CD14-positive monocyte (primary cell): ENCODE data around the gene ROBO3. TPM values are rescaled to one million over a fixed set of nuclear protein-coding genes. Genes with fewer than 3 reads are reported as not detected.

Experiments
- DNase-seq, 3 donors: peaks; one replicate each; pipeline ENCODE4 v3.0.0-alpha.2; 2011 to 2022
- H2AFZ ChIP-seq: 2 replicates; pipeline ENCODE4 v1.6.0; 2012; ENCODE audit warnings: mild to moderate bottlenecking, low read depth, low read length, inconsistent platforms; ENCODE audit not compliant: insufficient read depth, poor library complexity, severe bottlenecking
- H3K27ac ChIP-seq, 2 donors: 1 replicate in 1 of 2; 2 replicates in 1 of 2; pipeline ENCODE4 v1.5.1; 2012 to 2013; ENCODE audit warnings: low read length in 2 of 2, control low read depth in 1 of 2, inconsistent platforms in 1 of 2, low read depth in 1 of 2, mild to moderate bottlenecking in 1 of 2
- H3K27me3 ChIP-seq, 2 donors: one replicate each; pipeline versions ENCODE4 v1.6.0 to v1.6.1; 2011 to 2013; ENCODE audit warnings: low read length in 2 of 2; ENCODE audit not compliant: control insufficient read depth in 2 of 2, insufficient read depth in 2 of 2
- H3K36me3 ChIP-seq, 2 donors: replicated peaks in 1 of 2; 1 replicate in 1 of 2; 2 replicates in 1 of 2; pipeline versions ENCODE4 v1.5.1 to v1.6.1; 2012 to 2013; ENCODE audit warnings: low read length in 2 of 2, control low read depth in 1 of 2, inconsistent platforms in 1 of 2, mild to moderate bottlenecking in 1 of 2; ENCODE audit not compliant: insufficient read depth in 2 of 2, control insufficient read depth in 1 of 2
- H3K4me1 ChIP-seq, 2 donors: 1 replicate in 1 of 2; 2 replicates in 1 of 2; pipeline versions ENCODE4 v1.5.1 to v1.6.1; 2012 to 2013; ENCODE audit warnings: low read length in 2 of 2, control low read depth in 1 of 2, inconsistent platforms in 1 of 2, mild to moderate bottlenecking in 1 of 2, moderate library complexity in 1 of 2; ENCODE audit not compliant: insufficient read depth in 2 of 2, control insufficient read depth in 1 of 2
- H3K4me2 ChIP-seq: replicated peaks from 2 replicates; pipeline ENCODE3; 2012; ENCODE audit warnings: low read length, moderate library complexity, mild to moderate bottlenecking; ENCODE audit not compliant: poor library complexity, severe bottlenecking; ENCODE audit errors: extremely low read depth
- H3K4me3 ChIP-seq, 3 experiments: fragments of 200-600 bp in 1 of 3; sonication (generic) in 1 of 3; replicated peaks in 1 of 3; 1 replicate in 2 of 3; 2 replicates in 1 of 3; pipeline ENCODE4 v1.5.1; 2011 to 2013; ENCODE audit warnings: low read length in 3 of 3, mild to moderate bottlenecking in 3 of 3, control low read depth in 2 of 3, low read depth in 2 of 3, inconsistent platforms in 1 of 3, moderate library complexity in 1 of 3
- H3K79me2 ChIP-seq: 2 replicates; pipeline ENCODE4 v1.6.0; 2012; ENCODE audit warnings: mild to moderate bottlenecking, control low read depth, inconsistent platforms, low read length, moderate library complexity; ENCODE audit not compliant: insufficient read depth
- H3K9ac ChIP-seq: 2 replicates; pipeline ENCODE4 v1.6.0; 2017; ENCODE audit warnings: low read length, mild to moderate bottlenecking; ENCODE audit not compliant: insufficient read depth, poor library complexity, severe bottlenecking
- H3K9me3 ChIP-seq, 2 donors: replicated peaks in 1 of 2; 1 replicate in 1 of 2; 2 replicates in 1 of 2; pipeline versions ENCODE4 v1.5.1 to v1.6.1; 2012 to 2013; ENCODE audit warnings: low read length in 2 of 2, control low read depth in 1 of 2; ENCODE audit not compliant: control insufficient read depth in 1 of 2, insufficient read depth in 1 of 2
- H4K20me1 ChIP-seq: 2 replicates; pipeline ENCODE4 v1.6.0; 2012; ENCODE audit warnings: mild to moderate bottlenecking, low read length, control low read depth, moderate library complexity; ENCODE audit not compliant: insufficient read depth
- H3K27ac Mint-ChIP-seq, 7 donors: one replicate each; pipeline ENCODE4 v1.8.0; 2020; ENCODE audit warnings: mild to moderate bottlenecking in 7 of 7, mixed read lengths in 7 of 7, moderate library complexity in 6 of 7, inconsistent platforms in 2 of 7
- H3K27me3 Mint-ChIP-seq, 3 donors: one replicate each; pipeline ENCODE4 v1.8.0; 2021 to 2022; ENCODE audit warnings: low read depth in 3 of 3, mild to moderate bottlenecking in 3 of 3, mixed read lengths in 3 of 3, moderate library complexity in 3 of 3, inconsistent platforms in 1 of 3
- H3K36me3 Mint-ChIP-seq, 2 donors: one replicate each; pipeline ENCODE4 v1.8.0; 2020; ENCODE audit warnings: mixed read lengths in 2 of 2, inconsistent platforms in 1 of 2, mild to moderate bottlenecking in 1 of 2
- H3K4me1 Mint-ChIP-seq: one replicate; pipeline ENCODE4 v1.8.0; 2020; ENCODE audit warnings: mild to moderate bottlenecking, mixed read lengths
- H3K4me3 Mint-ChIP-seq, 2 donors: one replicate each; pipeline ENCODE4 v1.8.0; 2020; ENCODE audit warnings: mild to moderate bottlenecking in 2 of 2, mixed read lengths in 2 of 2, moderate library complexity in 1 of 2
- H3K9me3 Mint-ChIP-seq, 7 donors: one replicate each; pipeline ENCODE4 v1.8.0; 2020 to 2022; ENCODE audit warnings: mixed read lengths in 7 of 7, mild to moderate bottlenecking in 6 of 7, moderate library complexity in 6 of 7, inconsistent platforms in 2 of 7
- CTCF ChIP-seq: fragments of 200-600 bp; IDR thresholded peaks from one replicate; pipeline ENCODE4 v1.8.0; 2022; ENCODE audit warnings: antibody characterized with exemption, mild to moderate bottlenecking
- WGBS: methylation state at CpG from one replicate; pipeline ENCODE4 v1.1.5; 2013; ENCODE audit warnings: missing lambda C conversion rate; ENCODE audit not compliant: insufficient coverage; 5-methylcytosine and 5-hydroxymethylcytosine counted together
- intact Hi-C, 2 donors: fragments of 100-400 bp; cut with micrococcal nuclease; formaldehyde crosslinking; loops; one replicate each; pipeline versions ENCODE4 v1.15.0 to v1.15.1; 2023
- polyA plus RNA-seq, 3 donors: library from polyadenylated mRNA; depleted of rRNA in 1 of 3; unstranded in 2 of 3; stranded (reverse) in 1 of 3; fragments of 300-500 nt in 2 of 3; fragments of >200 nt in 1 of 3; fragmentation: Illumina TruSeq in 2 of 3; gene quantifications; 1 replicate in 2 of 3; 2 replicates in 1 of 3; pipeline ENCODE4 v1.2.3, GENCODE V29; 2012 to 2021

Gene ROBO3
- polyA plus RNA-seq, 3 donors = 0.39 to 11.6 (median 0.81) TPM

GRCh38 chr11:124839128-124839971, 25.9 kb upstream of the ROBO3 start:
- Mint-ChIP-seq H3K27ac (no peak overlapping the region), H3K36me3 (peaks cover 0 to 5% of the 10 kb centered on the region in 2 donors), H3K27me3 (peaks cover 81 to 92% (median 83%) of the 10 kb centered on the region in 3 donors), H3K4me1 (peaks cover 12% of the 10 kb centered on the region), H3K4me3 (peak overlapping the region in 1 of 2 donors; percentile 78), H3K9me3 (peaks cover 0 to 6% (median 0%) of the 10 kb centered on the region in 7 donors)
- no peaks in the 10 kb centered on the region for H4K20me1 ChIP-seq
- under 1% methylated on average over 82 of the region's 87 CpGs for WGBS
- H2AFZ ChIP-seq = no peak overlapping the region
- peaks cover 0 to 45% of the 10 kb centered on the region in 2 donors for H3K9me3 ChIP-seq
- no peak for TF ChIP-seq CTCF
- H3K79me2 ChIP-seq = no peaks in the 10 kb centered on the region
- no peak overlapping the region for H3K4me3 ChIP-seq
- no peaks in the 10 kb centered on the region for H3K36me3 ChIP-seq
- H3K9ac ChIP-seq = no peak overlapping the region
- H3K4me1 ChIP-seq = peaks cover 10 to 20% of the 10 kb centered on the region in 2 donors
- DNase-seq = no peak
- H3K4me2 ChIP-seq = peak overlapping the region; percentile 10
- intact Hi-C loops = loop anchor here in 1 of 2 donors (5.0 kb wide), 1 partner anchor 172 kb away; no protein-coding TSS in a partner anchor
- H3K27me3 ChIP-seq = peaks cover 80 to 81% of the 10 kb centered on the region in 2 donors
- no peak overlapping the region for H3K27ac ChIP-seq

GRCh38 chr11:124839972-124840621, 25.1 kb upstream of the ROBO3 start:
- Histone ChIP-seq H3K36me3 (no peaks in the 10 kb centered on the region), H3K79me2 (no peaks in the 10 kb centered on the region), H4K20me1 (no peaks in the 10 kb centered on the region), H3K27me3 (peaks cover 86 to 89% of the 10 kb centered on the region in 2 donors), H3K4me2 (no peak overlapping the region), H2AFZ (no peak overlapping the region), H3K9ac (no peak overlapping the region), H3K4me1 (peaks cover 10 to 20% of the 10 kb centered on the region in 2 donors), H3K4me3 (no peak overlapping the region), H3K9me3 (peaks cover 0 to 52% of the 10 kb centered on the region in 2 donors), H3K27ac (no peak overlapping the region)
- TF ChIP-seq CTCF = no peak
- peaks cover 88 to 98% (median 89%) of the 10 kb centered on the region in 3 donors for H3K27me3 Mint-ChIP-seq
- H3K4me1 Mint-ChIP-seq = peaks cover 16% of the 10 kb centered on the region
- no peak overlapping the region for H3K27ac Mint-ChIP-seq
- intact Hi-C loops = loop anchor here (5.0 to 10.0 kb wide), 2 partner anchors 173 to 425 kb away; no protein-coding TSS in a partner anchor
- DNase-seq = no peak
- peak overlapping the region in 1 of 2 donors; percentile 69 for H3K4me3 Mint-ChIP-seq
- H3K36me3 Mint-ChIP-seq = peaks cover 0 to 5% of the 10 kb centered on the region in 2 donors
- WGBS = 9% methylated on average over 6 of the region's 20 CpGs
- H3K9me3 Mint-ChIP-seq = peaks cover 0 to 7% (median 0%) of the 10 kb centered on the region in 7 donors
